ENCODE results near the gene C1QTNF7. TPM values are rescaled to one million over a fixed set of nuclear protein-coding genes. Genes with fewer than 3 reads are reported as not detected.

Gene C1QTNF7
- total and polyA plus RNA-seq, 2 donors: 0.61 to 0.94 TPM

DNA sequence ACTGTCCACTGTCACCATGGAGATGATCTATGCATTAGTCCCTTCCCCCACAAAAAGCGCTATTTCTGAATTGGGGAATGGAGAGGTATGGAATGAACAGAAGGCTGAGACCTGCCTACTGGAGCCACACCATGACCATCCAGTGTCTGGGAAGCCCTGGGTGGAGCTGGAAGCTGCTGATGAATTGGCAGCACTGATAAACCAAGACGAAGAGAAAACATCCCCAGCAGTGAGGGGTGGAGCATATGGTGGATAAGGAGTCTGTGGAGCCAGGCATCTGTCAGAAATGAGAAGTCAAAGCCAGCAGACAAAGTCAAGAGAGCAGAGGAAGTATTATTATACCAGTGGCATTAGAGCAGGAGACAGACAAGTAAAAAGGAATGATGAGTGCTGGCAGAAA, 55.0 kb downstream of the C1QTNF7 start:
- H3K9me3 ChIP-seq (ENCODE audit: control insufficient read depth in 2 of 2, insufficient read depth in 1 of 2, low read length in 1 of 2): no peaks in the 10 kb centered on the region
- H3K36me3 ChIP-seq (ENCODE audit: control insufficient read depth in 2 of 2, insufficient read depth in 2 of 2, low read length in 1 of 2): no peaks in the 10 kb centered on the region
- H3K4me3 ChIP-seq (ENCODE audit: low read length in 2 of 2): no peak overlapping the region
- no peak for DNase-seq (ENCODE audit: low read depth in 6 of 9, low spot score in 9 of 9)
- peaks cover 0 to 2% of the 10 kb centered on the region in 2 donors for H3K4me1 ChIP-seq (ENCODE audit: control insufficient read depth in 2 of 2, insufficient read depth in 2 of 2, low read length in 2 of 2)
- 95% methylated on average over 2 of the region's 2 CpGs for WGBS
- H3K27ac ChIP-seq (ENCODE audit: low read depth in 1 of 2, low read length in 1 of 2): no peak overlapping the region
- no peaks in the 10 kb centered on the region for H3K27me3 ChIP-seq (ENCODE audit: control insufficient read depth in 2 of 2, insufficient read depth in 1 of 2, low read length in 1 of 2)

GRCh38 chr4:15488136-15488535, 60.3 kb downstream of the C1QTNF7 start:
- H3K27ac ChIP-seq (ENCODE audit: low read depth in 1 of 2, low read length in 1 of 2): no peak overlapping the region
- no peak overlapping the region for H3K4me3 ChIP-seq (ENCODE audit: low read length in 2 of 2)
- peaks cover 0 to 3% of the 10 kb centered on the region in 2 donors for H3K9me3 ChIP-seq (ENCODE audit: control insufficient read depth in 2 of 2, insufficient read depth in 1 of 2, low read length in 1 of 2)
- no peaks in the 10 kb centered on the region for H3K27me3 ChIP-seq (ENCODE audit: control insufficient read depth in 2 of 2, insufficient read depth in 1 of 2, low read length in 1 of 2)
- DNase-seq (ENCODE audit: low read depth in 6 of 9, low spot score in 9 of 9): no peak
- no peaks in the 10 kb centered on the region for H3K4me1 ChIP-seq (ENCODE audit: control insufficient read depth in 2 of 2, insufficient read depth in 2 of 2, low read length in 2 of 2)
- no peaks in the 10 kb centered on the region for H3K36me3 ChIP-seq (ENCODE audit: control insufficient read depth in 2 of 2, insufficient read depth in 2 of 2, low read length in 1 of 2)

GRCh38 chr4:15488658-15489470, 61.0 kb downstream of the C1QTNF7 start:
- WGBS: 97% methylated on average over 6 of the region's 6 CpGs
- Histone ChIP-seq H3K4me1 (ENCODE audit: control insufficient read depth in 2 of 2, insufficient read depth in 2 of 2, low read length in 2 of 2) (no peaks in the 10 kb centered on the region), H3K9me3 (ENCODE audit: control insufficient read depth in 2 of 2, insufficient read depth in 1 of 2, low read length in 1 of 2) (peaks cover 0 to 3% of the 10 kb centered on the region in 2 donors), H3K36me3 (ENCODE audit: control insufficient read depth in 2 of 2, insufficient read depth in 2 of 2, low read length in 1 of 2) (no peaks in the 10 kb centered on the region), H3K4me3 (ENCODE audit: low read length in 2 of 2) (no peak overlapping the region), H3K27ac (ENCODE audit: low read depth in 1 of 2, low read length in 1 of 2) (no peak overlapping the region), H3K27me3 (ENCODE audit: control insufficient read depth in 2 of 2, insufficient read depth in 1 of 2, low read length in 1 of 2) (no peaks in the 10 kb centered on the region)
- DNase-seq (ENCODE audit: low read depth in 6 of 9, low spot score in 9 of 9): no peak

GRCh38 chr4:15489551-15489950, 61.7 kb downstream of the C1QTNF7 start:
- Histone ChIP-seq H3K4me3 (ENCODE audit: low read length in 2 of 2) (no peak overlapping the region), H3K4me1 (ENCODE audit: control insufficient read depth in 2 of 2, insufficient read depth in 2 of 2, low read length in 2 of 2) (no peaks in the 10 kb centered on the region), H3K9me3 (ENCODE audit: control insufficient read depth in 2 of 2, insufficient read depth in 1 of 2, low read length in 1 of 2) (peaks cover 0 to 3% of the 10 kb centered on the region in 2 donors), H3K27ac (ENCODE audit: low read depth in 1 of 2, low read length in 1 of 2) (no peak overlapping the region), H3K27me3 (ENCODE audit: control insufficient read depth in 2 of 2, insufficient read depth in 1 of 2, low read length in 1 of 2) (no peaks in the 10 kb centered on the region), H3K36me3 (ENCODE audit: control insufficient read depth in 2 of 2, insufficient read depth in 2 of 2, low read length in 1 of 2) (no peaks in the 10 kb centered on the region)
- DNase-seq (ENCODE audit: low read depth in 6 of 9, low spot score in 9 of 9): no peak
- 95% methylated on average over 2 of the region's 2 CpGs for WGBS

GRCh38 chr4:15493411-15493810, 65.6 kb downstream of the C1QTNF7 start:
- H3K9me3 ChIP-seq (ENCODE audit: control insufficient read depth in 2 of 2, insufficient read depth in 1 of 2, low read length in 1 of 2): peaks cover 0 to 3% of the 10 kb centered on the region in 2 donors
- no peak for DNase-seq (ENCODE audit: low read depth in 6 of 9, low spot score in 9 of 9)
- no peaks in the 10 kb centered on the region for H3K36me3 ChIP-seq (ENCODE audit: control insufficient read depth in 2 of 2, insufficient read depth in 2 of 2, low read length in 1 of 2)
- H3K27me3 ChIP-seq (ENCODE audit: control insufficient read depth in 2 of 2, insufficient read depth in 1 of 2, low read length in 1 of 2): no peaks in the 10 kb centered on the region
- no peak overlapping the region for H3K27ac ChIP-seq (ENCODE audit: low read depth in 1 of 2, low read length in 1 of 2)
- no peaks in the 10 kb centered on the region for H3K4me1 ChIP-seq (ENCODE audit: control insufficient read depth in 2 of 2, insufficient read depth in 2 of 2, low read length in 2 of 2)
- no peak overlapping the region for H3K4me3 ChIP-seq (ENCODE audit: low read length in 2 of 2)

GRCh38 chr4:15495621-15496020, 67.8 kb downstream of the C1QTNF7 start:
- H3K4me1 ChIP-seq (ENCODE audit: control insufficient read depth in 2 of 2, insufficient read depth in 2 of 2, low read length in 2 of 2): no peaks in the 10 kb centered on the region
- H3K27ac ChIP-seq (ENCODE audit: low read depth in 1 of 2, low read length in 1 of 2): no peak overlapping the region
- H3K36me3 ChIP-seq (ENCODE audit: control insufficient read depth in 2 of 2, insufficient read depth in 2 of 2, low read length in 1 of 2): no peaks in the 10 kb centered on the region
- no peaks in the 10 kb centered on the region for H3K27me3 ChIP-seq (ENCODE audit: control insufficient read depth in 2 of 2, insufficient read depth in 1 of 2, low read length in 1 of 2)
- no peak overlapping the region for H3K4me3 ChIP-seq (ENCODE audit: low read length in 2 of 2)
- WGBS: 100% methylated on average over 1 of the region's 1 CpG
- no peak for DNase-seq (ENCODE audit: low read depth in 6 of 9, low spot score in 9 of 9)
- H3K9me3 ChIP-seq (ENCODE audit: control insufficient read depth in 2 of 2, insufficient read depth in 1 of 2, low read length in 1 of 2): no peaks in the 10 kb centered on the region

Other genes starting within 250 kb of the C1QTNF7 start
- 3.3 TPM for gene CC2D2A, start 41.8 kb downstream of the C1QTNF7 start, total RNA-seq
- 3.5 TPM for gene CC2D2A, start 41.8 kb downstream of the C1QTNF7 start, polyA plus RNA-seq
- 66.7 TPM for gene FBXL5, start 227.3 kb downstream of the C1QTNF7 start, total RNA-seq
- 72.6 TPM for gene FBXL5, start 227.3 kb downstream of the C1QTNF7 start, polyA plus RNA-seq

All from thymus (tissue), 11 donors.